Activated naive CD8-positive, alpha-beta T cell treated with anti-CD3 and anti-CD28 coated beads, Interleukin-2, amount 50 U/mL, for 16 hours (primary cell): Measurements from ENCODE around the gene PRXL2B.

Source experiments
- DNase-seq: peaks from one replicate; pipeline ENCODE4 v3.0.0-alpha.2; 2020; ENCODE audit warnings: low read depth, low spot score

The PRXL2B gene

DNA sequence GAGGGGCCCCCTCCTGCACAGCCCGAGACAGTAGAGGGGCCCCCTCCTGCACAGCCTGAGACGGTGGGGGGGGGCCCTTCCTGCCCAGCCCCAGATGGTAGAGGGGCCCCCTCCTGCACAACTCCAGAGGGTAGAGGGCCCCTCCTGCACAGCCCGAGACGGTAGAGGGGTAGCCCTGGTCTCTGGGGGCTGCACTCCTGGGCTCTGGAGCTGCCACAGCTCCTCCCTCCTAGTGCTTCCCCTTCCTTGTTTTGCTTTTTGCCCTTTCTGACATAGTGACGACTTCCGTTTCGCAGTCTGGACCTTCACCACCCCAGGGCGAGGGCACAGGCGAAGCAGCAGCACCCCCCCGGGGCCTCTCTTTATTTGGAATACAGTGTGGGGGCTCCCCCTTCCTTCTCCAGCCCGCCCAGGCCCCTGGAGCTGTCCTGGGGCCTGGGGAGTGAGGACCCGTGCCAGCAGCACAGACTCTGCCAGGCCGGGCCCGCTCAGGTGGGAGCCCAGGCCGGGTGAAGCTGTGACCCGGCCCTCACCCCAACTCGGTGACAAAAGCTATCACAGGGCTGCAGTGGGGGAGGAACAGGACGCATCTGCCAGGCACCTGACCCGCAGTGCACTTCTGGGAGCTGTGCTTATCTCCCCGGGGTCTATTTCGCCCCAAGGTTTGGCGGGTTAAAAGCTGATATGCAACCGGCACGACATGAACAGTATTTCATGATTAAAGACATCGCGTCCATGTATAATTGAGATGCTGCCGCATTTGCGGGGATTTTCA is 1.1 kb upstream of the PRXL2B start:
- DNase-seq: peak; percentile 25

DNA sequence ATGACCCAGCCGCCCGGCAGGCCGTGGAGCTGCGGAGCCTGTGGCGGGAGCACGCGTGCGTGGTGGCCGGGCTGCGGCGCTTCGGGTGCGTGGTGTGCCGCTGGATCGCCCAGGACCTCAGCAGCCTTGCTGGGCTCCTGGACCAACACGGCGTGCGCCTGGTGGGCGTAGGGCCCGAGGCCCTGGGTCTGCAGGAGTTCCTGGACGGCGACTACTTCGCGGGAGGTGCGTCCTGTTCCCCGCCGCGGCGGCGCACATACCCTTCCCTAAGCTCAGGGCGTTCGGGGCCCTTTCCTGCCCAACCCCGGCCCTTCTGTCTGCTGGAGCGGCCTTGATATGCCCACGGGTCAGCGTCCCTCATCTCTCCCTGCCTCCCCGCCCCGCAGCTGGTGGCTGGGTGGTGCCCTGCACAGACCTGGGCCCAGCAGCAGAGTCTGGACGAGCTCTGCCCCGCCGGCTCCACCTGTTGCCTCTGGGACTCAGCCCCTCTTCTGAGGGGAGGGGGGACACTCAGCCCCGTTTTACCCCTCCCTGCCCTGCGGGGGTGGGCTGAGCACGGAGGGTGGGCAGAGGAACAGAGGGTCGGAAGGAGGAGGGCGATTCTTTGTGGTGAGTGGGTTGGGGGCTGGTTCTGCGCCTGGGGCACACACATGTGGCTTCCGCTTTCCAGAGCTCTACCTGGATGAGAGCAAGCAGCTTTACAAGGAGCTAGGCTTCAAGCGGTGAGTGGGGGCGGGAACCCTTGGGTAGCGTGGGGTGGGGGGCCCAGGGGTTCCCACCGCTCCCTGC is 688 bp downstream of the PRXL2B start:
- no peak for DNase-seq

DNA sequence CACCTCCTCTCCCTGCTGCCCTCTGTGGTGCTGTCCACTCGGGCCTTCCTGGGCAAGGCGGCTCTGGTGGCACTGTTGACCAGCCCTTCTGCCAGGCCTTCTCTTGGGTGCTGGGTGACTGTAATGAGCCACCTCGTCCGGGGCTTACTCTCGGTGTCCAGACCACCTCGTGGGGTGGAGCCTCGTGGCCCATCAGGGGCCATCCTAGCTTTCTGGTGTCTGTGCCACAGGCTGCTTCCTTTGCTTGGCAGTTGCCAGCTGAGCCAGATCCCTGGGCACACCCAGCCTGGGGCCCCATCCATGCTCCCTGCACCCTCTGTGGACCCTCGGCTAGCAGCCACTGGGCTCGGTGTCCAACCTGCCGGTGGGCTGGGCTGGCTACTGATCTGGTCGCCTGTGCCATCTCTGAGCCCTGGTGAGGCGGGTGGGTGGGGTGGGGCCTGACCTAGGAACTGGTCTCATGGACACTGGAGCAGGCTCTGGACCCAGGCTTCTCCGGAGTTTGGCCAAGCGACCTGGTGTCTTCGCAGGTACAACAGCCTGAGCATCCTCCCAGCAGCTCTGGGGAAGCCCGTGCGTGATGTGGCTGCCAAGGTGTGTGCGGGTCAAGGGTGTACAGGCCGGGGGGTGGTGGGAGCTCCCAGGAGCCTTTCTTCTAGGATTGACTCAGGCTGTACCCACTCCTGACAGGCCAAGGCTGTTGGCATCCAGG is 1.4 kb downstream of the PRXL2B start:
- DNase-seq: no peak

DNA sequence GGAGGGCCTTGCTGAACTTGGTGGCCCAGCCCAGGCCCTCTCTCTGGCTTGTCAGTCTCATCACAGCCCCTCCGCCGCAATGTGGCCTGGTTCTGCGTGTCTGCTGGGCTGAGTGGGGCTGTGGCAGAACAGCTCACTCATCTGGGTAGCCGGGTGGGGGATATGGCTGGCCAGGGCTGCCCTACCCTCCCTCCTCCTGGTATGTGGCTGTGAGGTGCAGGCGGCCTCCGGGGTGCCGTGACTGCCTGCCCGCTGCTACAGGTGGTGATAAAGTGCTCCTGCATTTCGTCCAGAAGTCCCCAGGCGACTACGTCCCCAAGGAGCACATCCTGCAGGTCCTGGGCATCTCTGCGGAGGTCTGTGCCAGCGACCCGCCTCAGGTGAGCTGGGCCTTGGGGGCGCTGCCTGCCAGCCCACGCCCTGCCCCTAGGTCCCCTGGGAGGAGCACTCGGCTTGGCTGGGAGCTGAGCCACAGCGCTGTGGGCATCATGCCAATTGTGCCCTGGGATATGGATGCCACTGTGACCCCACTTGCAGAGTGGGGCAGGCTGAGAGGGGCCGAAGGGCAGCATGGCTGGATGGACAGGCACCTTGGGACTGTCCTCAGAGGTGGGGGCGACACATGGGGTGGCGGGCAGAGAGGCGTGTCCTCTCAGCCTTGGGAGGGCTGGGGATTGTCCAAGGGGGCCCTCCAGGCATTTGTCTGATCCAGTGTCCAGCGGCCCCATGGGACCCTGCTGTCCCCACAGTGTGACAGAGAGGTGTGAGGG is 2.3 kb downstream of the PRXL2B start:
- no peak for DNase-seq

DNA sequence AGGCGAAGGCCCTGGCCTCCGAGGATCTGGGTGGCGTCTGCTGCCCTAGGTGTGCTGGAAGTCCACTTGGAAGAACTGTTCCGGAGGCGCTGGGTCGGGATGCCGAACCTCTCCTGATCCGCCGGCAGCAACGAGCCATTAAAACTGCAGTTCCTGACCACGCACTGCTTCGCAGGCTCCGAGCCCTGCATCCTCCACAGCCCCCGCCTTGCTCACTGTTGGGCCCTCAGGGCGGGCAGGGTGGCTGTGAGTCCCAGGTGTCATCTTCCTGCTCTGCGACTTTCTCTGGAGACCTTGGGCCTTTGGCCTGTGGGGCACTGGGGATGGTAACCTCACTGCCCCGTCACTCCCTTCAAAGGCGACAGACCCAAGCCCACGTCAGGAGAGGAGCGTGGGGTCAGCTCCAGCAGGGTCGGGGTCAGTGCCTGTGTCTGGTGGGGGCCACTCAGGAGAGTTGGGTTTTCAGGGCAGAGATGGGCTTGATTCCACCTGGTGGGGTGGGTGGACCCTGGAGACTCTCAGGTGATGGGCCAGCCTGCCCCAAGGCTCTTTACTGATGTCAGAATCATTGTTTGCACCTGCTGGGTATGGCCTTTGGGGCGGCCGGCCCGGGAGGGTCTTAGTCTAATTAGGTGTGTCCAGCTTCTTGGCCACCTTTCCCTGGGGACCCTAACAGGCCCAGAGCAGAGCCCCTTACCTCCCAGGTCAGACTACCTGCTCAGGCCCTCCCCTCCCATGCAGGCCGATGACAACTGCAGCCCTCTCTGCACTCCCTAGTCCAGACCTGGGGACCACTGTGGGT is 3.1 kb downstream of the PRXL2B start:
- no peak for DNase-seq

DNA sequence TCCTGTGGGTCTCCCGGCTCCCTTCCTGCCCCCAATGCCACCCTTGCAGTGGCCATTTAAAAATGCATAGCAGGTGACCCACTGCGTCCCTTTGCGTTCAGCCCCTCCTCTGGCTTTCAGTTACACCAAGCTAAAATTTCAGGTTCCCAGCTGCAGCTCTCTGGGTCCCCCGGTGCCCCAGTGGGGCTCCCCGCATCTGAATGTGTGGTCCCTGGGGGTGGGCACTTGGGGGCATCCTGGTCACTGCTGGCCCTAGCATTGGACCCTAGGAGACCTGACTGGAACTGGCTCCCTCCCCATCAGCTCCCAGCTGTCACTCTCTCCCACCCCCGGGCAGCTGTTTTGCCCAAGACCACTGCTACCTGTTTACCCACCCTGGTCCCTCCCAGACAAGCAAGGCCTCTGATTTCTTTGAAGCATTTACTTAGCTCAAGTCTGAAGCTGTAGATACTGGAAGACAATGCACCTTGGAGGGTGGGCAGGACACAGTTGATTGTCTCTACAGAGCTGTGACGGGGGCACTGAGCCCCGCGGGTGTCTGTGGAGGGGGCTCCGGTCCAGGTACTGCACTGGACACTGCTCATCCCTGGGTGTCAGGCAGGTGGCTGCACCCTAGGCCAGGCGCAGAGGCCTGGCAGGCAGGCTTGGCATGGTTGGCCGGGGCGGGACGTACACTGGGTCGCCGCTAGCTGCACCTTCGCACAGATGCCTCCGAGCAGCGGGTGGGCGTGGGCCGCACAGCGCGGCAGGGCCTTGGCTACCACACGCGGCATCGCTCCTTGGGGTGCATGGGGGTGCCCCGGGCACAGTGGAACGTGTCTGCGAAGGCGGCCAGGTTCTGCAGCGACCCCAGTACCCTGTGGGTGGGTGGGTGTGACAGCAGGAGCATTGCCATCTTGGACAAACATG is 3.9 kb downstream of the PRXL2B start:
- no peak for DNase-seq

DNA sequence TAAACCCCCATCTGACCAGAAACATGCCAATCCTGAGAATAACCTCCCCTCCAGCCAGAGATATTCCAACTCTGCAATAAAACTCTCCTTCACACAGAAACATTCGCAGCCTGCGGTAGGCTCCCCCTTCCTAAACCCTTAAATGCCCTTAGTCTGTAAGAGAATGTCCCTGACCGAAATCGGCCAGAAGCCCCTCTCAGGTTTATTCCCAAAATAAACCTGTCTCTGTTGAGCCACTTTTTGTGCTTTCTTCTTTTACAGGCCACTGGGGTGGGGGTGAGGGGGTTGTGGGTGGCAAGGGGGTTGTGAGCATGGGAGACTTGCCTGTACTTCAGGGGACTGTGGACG is 4.6 kb downstream of the PRXL2B start:
- no peak for DNase-seq

DNA sequence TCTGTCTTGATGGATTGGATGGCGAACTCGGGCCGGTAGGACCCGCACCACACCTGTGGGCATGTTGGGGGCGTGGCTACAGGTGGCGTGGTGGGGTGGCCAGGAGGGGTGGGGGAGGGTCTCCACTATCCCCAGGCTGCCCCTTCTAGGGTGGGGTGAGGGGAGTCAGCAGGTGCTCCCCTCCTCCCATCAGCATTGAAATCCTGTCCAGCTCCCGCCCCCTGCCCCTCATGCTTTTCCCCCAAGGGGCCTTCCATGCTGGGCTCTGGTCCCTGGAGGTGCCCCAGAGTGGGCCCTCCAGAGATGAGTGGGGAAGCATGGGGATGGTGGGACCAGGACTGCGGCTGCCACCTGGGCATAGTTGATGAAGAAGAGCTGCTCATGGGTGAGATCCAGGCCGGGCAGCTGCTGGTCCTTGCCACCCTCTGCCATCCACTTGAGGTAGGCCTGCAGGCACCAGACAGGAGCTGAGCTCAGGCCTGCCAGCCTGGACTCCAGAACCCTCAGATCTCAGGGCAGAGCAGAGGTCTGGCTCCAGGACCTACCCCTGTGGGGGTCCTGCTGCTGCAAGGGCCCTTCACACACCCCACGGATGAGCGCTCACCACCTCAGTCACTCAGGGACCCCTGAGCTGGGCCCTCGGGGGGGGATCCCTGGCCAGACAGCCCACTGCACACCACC is 5.1 kb downstream of the PRXL2B start:
- DNase-seq: no peak

DNA sequence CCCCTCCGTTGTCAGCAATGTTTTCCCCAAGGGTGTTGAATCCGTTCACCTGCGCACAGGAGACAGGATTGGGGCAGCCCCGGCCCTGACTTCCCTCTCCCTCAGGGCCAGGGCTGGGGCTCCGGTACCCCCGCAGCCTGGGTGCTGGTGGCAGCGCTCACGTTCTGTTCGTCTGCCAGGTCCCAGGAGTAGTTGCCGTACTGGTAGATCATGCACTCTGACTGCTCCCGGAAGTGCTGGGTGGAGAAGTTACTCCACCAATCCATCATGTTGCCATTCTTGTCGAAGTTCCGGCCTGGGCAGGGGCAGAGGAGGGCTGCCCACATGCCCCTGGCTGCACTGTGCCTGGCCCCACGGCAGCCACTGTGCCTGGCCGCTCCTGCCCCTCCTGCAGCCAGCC is 6.1 kb downstream of the PRXL2B start:
- DNase-seq: no peak

DNA sequence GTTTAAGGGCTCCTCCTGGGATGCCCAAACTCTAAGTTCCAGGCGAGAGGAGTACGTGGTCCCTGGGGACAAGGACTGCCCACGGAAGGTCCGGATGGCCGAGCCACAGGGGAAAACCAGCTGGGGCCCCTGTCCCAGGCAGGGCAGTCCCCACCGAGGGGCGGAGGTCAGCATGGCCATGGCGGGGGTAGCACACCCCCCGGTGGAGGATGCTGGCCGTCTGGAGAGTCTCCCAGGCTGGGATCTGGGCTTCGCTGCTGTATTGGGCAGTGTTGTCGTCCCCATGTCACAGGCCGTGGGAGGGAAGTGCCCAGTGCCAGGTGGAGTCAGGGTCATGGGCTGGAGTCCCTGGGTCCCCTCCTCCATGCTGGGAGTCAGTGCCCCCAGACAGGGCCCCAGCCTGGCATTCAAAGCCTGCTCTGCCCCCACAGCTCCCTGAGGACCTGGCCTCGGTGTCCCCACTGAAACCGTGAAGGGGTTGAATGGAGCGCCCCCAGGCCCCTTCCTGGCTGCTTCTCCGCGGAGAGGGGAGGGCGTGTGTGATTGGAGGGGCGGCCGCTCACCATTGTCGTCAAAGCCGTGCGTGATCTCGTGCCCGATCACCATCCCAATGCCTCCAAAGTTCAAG is 6.8 kb downstream of the PRXL2B start:
- no peak for DNase-seq

DNA sequence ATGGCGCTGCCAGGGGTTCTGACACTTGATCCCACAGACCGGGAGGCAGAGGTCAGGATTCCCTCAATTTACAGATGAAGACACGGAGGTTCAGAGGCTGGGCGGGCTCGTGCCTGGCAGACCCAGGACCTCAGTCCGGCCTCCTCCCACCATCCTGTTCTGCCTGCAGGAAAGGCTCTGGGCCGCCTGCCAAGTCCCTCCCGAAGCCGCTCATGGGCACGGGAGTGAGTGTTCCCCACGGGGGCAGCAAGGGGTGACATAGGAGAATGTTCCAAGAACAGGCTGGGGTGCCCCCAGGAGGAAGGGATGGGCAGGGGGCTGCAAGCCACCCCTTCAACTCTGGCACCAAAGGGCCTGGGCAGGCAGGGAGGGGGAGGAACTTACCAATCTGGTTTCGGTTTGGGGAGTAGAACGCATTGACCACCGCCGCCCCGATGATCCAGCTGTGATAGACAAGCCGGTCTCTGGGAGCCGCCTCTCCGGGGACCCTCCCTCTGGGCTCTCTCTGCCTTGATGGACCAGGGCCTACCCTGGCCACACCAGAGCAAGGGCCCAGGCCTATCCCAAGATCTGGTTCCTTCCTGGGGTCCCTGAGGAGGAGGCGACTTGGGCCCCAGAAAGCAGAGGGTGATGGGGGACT is 7.5 kb downstream of the PRXL2B start:
- DNase-seq: no peak

DNA sequence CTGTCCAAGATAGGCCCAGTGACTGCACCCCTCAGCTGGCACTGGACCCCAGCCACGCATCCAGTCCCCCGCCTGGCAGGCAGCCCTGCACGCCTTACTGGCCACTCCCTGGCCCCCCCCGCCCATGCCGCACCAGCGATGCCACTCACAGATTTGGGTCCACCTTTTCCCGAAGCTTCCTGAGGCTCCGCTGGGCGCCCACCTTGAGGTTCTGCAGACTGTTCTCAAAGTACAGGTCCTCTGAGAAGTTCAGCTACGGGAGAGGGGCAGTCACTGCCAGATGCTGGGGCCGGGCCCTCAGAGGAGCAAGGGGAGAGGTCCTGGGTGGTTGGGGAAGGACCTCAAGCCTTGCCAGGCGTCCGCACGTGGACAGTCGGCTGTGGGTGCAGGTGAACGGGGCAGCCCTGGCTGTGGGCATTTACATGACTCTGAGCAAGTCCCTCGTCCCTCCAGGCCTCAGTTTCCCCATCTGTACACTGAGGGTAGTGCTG is 8.1 kb downstream of the PRXL2B start:
- DNase-seq: no peak

DNA sequence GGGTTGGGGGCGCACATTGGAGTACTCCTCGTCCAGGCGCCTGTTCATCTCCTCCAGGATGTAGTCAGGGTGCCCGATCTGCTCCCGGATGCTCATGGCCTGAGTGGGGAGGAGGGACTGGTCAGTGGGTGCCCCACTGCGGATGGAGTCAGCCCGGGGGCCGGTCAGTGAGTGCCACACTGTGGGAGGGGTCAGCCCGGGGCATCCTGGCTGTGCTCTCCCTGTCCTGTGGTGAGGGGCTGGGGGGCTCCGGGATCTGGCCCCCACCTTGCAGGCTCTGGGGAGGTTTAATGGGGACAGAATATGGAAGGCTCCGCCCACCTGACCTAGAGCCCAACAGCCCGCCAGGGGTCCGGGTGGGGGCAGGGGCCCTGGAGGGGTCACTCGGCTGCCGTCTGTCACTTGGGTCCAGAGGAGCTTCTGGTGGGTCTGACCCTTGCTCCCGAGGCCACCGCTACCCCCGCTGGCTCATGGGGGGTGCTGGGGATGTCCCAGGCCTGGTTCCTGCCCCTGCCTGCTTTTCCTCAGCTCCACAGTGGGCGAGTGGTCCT is 8.8 kb downstream of the PRXL2B start:
- no peak for DNase-seq

DNA sequence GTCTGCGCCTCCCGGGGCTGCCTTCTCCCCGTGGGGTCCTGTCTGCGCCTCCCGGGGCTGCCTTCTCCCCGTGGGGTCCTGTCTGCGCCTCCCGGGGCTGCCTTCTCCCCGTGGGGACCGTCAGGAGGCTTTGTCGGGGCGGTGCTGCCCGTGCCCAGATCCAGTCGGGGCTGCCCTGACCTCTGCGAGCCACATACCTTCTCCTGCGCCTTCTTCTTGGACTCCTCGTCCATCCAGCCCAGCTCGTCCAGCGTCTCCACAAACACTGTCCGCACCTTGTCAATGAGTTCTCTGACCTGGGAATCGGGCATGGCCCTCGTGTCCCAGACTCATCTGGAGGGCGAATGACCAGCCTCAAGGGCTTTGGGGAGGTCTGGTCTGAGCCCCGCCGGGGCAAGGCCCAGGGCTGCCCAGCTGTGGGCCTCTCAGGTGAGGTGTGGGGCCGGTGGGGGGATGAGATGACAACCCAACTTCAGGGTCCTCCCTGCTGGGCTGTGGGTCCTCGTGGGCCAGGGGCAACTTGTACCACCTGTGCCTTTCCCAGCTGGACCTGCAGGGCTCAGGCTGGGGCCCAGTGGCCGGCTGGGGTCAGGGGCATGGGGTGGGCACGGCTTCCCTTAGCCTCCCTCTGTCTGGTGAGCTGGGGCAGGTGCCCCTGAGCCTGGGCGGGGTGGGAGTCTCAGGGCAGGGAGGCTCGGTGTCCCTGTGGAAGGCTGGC is 9.4 kb downstream of the PRXL2B start:
- no peak for DNase-seq

DNA sequence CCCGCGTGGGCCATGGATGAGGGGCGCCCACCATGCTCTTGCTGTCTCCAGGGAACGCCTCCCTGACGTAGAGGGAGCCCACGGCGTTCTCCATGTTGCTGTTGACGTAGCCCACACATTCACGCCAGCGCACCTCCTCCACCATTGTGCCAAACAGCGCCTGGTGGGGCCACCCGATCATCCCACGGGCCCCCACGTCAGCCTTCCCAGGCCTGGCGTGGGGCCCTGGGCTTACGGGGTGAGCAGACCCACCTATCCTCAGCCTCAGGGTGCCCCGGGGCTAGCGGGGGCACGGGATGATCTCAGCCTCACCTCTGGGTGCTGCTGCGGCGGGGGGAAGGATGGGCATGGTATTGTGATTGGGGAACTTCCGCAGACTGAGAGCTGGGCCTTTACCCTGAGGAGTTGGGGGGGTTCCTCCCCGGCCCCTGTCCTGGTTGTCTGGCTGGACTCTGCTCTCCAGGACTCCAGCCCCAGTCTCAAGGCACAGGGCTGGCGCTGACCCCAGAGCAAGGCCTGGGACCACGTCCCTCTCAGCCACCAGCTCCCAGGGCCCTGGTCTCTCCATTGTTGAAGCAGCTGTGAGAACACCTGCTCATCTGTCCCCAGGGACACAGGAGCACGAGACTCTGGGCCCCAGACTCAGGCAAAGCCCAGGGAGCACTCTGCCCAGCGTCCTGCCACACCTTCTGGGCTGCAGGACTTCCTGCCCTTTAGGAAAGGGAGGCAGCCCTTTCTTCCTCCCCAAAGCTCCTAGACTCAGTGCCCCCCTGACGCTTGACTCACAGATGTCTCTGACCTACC is 10.2 kb downstream of the PRXL2B start:
- no peak for DNase-seq
